C4-2B (cell line): ENCODE data around the gene NAPA.

Source experiments
- CTCF ChIP-seq: fragments of 450-650 bp; conservative IDR thresholded peaks from 2 replicates; pipeline ENCODE4 v1.5.1; 2017; ENCODE audit warnings: mild to moderate bottlenecking
- ZFX ChIP-seq: fragments of 450-650 bp; IDR thresholded peaks from 2 replicates; pipeline ENCODE4 v1.6.1; 2017

GRCh38 chr19:47498561-47498960 lies 16.3 kb downstream of the NAPA start:
- TF ChIP-seq CTCF (no peak), ZFX (no peak)
